GM21367 (cell line): Measurements from ENCODE around the gene SEC16A.
"Not testable (repeated sequence)": the region's sequence is repeated elsewhere in the genome, so short reads cannot be mapped to it uniquely, and the experiment has no call there.

Experiments used
- ATAC-seq: cut with Tn5 transposase; IDR thresholded peaks from one replicate; pipeline ENCODE4 v1.9.1; 2021; ENCODE audit not compliant: unreplicated experiment

SEC16A gene

GRCh38 chr9:136425367-136425766 is 57.5 kb downstream of the SEC16A start:
- not testable (repeated sequence) for ATAC-seq

DNA sequence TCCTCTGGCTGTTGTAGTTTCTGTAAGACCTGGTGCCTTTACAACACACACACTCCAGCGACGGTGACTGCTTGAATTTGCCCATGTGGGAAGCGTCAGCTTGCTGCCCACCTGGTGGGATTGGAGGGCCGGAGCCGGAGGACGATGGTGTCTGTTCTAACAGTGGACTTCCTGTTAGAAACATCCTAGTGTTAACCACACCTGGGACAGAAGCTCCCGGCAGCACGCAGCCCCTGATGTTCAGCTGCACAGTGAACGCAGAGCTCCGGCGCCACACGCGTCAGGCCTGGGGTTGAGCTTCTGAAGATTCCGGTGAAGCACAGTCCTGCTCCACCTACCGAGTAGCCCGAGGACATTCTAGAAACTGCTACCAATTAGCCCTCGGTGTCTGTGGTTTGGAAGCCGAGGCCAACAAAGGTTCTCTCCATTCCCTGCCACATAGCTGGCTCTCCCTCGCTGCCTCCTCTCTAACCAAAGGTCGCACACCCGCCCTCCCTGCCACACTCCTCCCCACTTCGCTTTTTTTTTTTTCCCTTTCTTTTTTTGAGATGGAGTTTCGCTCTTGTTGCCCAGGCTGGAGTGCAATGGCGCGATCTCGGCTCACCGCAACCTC is 58.0 kb downstream of the SEC16A start:
- ATAC-seq = no peak

GRCh38 chr9:136423432-136424146 is 59.3 kb downstream of the SEC16A start:
- ATAC-seq = no peak

- ATAC-seq = no peak
Measured at GRCh38 chr9:136422876-136423275, 60.0 kb downstream of the SEC16A start.

DNA sequence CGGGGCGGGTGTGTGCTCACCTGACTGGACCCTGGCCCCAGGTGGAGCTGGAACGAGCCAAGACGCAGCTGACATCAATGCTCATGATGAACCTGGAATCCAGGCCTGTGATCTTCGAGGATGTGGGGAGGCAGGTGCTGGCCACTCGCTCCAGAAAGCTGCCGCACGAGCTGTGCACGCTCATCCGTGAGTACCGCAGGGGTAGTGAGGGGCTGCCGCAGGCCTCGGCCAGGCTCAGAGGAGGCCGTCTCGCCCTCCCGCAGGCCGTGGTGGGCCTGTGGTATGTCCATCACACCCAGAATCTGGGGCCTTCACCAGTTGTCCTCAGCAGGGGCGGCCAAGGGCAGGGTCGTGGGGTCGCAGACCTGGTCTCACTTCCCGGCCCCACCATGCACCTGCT is 61.0 kb downstream of the SEC16A start:
- ATAC-seq = no peak

DNA sequence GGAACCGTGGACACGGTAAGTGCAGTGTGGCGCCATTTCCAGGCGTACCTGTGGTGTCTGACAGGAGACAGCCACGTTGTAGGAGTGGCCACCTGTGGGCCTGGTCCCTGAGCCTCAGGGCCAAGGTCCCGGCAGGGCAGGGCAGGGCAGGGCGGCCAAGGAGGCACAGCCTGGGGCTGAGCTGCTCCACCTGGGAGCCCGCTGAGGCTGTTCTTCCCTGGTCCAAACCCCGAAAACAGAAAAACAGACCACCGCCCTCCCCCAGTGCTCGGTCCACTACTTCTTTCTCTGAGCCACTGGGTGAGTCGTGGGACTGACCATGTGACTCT is 63.8 kb downstream of the SEC16A start:
- ATAC-seq = no peak

- no peak for ATAC-seq
Measured at GRCh38 chr9:136418182-136419091, 64.4 kb downstream of the SEC16A start.

DNA sequence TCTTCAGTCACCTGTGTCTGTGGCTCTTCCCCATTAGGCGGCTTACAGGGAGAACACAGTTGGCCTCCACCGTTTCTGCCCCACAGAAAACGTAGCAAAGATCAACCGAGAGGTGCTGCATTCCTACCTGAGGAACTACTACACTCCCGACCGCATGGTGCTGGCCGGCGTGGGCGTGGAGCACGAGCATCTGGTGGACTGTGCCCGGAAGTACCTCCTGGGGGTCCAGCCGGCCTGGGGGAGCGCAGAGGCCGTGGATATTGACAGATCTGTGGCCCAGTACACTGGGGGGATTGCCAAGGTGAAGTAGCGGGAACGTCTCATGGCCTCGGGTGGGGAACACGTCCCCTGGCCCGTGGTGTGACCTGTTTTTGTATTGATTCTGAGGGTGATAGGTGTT is 65.9 kb downstream of the SEC16A start:
- no peak for ATAC-seq

GRCh38 chr9:136416427-136416826 is 66.4 kb downstream of the SEC16A start:
- ATAC-seq = no peak

- no peak for ATAC-seq
Measured at GRCh38 chr9:136412962-136413361, 69.9 kb downstream of the SEC16A start.

- no peak for ATAC-seq
Measured at GRCh38 chr9:136411378-136411777, 71.5 kb downstream of the SEC16A start.

- ATAC-seq = peak; percentile 67
Measured at GRCh38 chr9:136410500-136411287, 72.1 kb downstream of the SEC16A start, which contains the start of the genes ENTR1 and PMPCA. ENTR1 (minus strand) TSS chr9:136410614; CDS start chr9:136410397, 217 bp downstream. PMPCA (plus strand) TSS chr9:136410658; CDS start chr9:136410669, 11 bp downstream.

DNA sequence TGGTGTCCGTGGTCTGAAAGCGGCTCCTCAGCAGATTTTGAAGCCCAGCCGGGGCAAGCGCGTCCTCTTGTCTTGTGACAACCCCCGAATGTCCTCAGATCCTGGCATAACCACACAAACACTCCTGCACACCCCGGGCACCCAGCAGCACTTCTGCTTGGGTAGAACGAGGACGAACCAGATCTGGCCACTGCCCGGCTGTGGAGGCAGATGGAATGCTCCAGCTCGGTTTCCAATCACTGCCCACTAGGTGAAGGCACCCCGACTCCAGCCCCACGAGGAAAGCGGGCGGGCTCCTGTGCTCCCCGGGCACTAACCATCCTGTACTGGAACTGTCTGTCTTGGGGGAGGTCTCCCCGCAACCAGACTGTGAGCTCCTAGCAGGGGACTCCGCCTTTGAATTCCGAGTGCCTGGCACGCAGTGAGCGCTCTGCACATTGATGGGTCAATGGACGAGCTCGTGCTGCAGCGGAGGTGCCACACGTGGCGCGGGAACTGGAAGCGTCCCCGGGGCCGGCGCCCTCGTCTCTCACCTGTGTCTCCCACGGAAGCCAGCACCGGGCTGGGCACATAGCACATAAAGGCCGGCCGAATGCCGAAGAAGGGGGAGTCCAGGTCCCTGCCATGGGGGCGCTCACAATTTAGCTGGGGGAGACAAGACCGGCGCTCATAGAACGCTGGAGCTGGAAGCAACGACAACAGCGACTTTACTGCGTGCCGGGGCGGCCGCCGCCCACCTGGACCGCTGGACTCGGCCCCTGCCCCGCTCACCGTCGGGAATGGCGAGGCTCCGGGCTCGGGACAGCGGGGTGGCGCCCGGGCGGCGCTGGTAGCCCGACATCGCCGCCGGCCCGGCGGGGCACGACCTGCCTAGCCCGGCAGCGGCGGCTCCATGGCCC is 73.0 kb downstream of the SEC16A start:
- ATAC-seq = no peak

DNA sequence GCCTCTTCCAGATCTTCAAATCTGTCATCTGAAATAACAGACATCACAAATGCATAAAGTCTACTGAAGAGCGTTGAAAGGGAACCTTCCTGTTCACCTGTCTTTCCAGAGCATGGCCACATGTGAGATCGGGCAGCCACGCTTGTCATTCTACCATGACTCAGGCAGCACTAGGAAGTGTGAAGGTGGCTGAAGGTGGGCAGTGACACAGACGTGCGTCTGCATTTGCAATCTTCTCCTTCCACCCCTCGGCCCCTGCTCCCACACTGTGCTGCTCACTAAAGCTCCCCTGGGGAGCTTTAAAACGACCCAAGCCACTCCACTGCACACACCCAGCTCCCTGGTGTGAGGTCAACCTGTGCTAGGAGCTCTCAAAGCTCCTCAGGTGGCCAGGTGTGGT is 74.9 kb downstream of the SEC16A start:
- no peak for ATAC-seq

- ATAC-seq = not testable (repeated sequence)
Measured at GRCh38 chr9:136407061-136407460, 75.8 kb downstream of the SEC16A start.

DNA sequence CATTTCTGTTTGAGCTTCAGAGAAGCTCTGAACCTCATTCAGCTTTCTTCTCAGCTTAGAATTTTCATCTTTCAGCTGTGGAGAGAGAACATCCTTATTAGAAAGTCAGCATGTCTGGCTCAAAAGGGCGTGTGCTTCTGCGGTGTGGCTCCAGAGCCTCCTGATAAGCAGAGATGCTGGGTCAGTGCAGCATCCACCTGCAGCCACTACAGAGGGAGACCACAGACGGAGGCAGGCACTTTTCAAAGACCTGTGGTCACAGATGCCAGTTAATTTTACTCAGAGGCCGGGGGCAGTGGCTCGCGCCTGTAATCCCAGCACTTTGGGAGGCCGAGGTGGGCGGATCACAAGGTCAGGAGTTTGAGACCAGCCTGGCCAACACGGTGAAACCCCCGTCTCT is 76.9 kb downstream of the SEC16A start:
- ATAC-seq = not testable (repeated sequence)

DNA sequence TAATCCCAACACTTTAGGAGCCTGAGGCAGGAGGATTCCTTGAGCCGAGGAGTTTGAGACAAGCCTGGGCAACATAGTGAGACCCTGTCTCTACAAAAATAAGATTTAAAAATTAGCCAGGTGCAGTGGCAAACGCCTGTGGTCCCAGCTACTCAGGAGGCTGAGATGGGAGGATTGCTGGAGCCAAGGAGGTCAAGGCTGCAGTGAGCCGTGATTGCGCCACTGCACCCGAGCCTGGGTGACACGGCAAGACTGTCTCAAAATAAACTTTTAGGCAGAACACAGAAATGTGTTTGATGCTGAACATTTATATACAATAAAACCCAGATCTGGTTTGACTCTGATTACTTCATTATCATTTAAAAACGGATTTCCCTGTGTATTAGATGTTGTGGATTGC is 77.4 kb downstream of the SEC16A start:
- no peak for ATAC-seq

- ATAC-seq = no peak
Measured at GRCh38 chr9:136404801-136405136, 78.1 kb downstream of the SEC16A start.

DNA sequence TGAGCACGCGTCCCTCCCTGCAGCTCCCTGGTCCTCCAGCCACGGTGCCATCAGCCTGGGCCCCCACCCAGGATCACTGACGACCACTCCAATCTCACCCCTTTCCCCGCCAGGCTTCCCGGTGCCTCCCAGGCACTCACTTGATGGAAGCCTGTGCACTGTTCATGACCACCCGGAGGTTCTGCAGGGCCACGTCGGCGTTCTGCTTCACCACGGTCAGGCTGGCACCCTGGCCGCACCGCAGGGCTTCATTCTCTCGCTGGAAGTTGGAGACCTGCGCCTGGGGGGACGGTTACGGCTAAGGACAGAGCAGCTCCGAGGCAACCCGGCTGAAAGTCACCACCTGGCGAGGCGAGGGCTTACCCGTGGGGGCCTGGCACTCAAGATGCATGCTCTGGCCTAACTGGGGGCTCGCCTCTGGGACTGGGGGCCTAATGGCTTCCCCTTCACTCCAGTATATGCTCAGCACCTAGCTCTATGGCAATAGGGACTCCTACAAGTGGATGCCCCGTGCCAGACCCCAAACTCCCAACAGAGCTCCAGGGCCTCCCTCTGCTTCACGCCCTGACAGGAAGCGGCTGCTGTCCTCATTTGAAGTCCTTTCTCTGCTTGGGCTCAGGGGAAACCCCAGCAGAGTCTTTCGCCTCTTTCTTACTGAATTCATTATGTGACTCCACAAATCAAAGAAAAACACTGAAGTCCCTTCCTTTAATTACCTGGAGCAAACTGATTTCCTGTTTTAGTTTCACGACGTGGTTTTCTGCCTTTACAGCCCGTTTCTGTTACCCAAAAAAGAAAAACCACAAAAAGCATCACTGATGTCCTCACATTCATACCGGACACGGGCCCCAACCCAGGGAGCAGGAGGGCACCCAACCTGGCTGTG is 78.7 kb downstream of the SEC16A start:
- no peak for ATAC-seq
